DMS53 (cell line): ENCODE results near the gene STARD8.

Experiments
- DNase-seq: peaks from one replicate; lab custom pipeline; 2025; lab: John Stamatoyannopoulos, UW

Gene STARD8

GRCh38 chrX:68753218-68753617 is 105.8 kb downstream of the STARD8 start:
- DNase-seq: no peak

- no peak for DNase-seq
Measured at GRCh38 chrX:68754406-68754805, 106.9 kb downstream of the STARD8 start.

- no peak for DNase-seq
Measured at GRCh38 chrX:68755616-68756125, 108.2 kb downstream of the STARD8 start.

- DNase-seq: no peak
Measured at GRCh38 chrX:68757331-68757730, 109.9 kb downstream of the STARD8 start.

GRCh38 chrX:68757731-68758130 is 110.3 kb downstream of the STARD8 start:
- no peak for DNase-seq

- no peak for DNase-seq
Measured at GRCh38 chrX:68758671-68759070, 111.2 kb downstream of the STARD8 start.

- DNase-seq: no peak
Measured at GRCh38 chrX:68761086-68761485, 113.6 kb downstream of the STARD8 start.

- DNase-seq: no peak
Measured at GRCh38 chrX:68762766-68763165, 115.3 kb downstream of the STARD8 start.

- no peak for DNase-seq
Measured at GRCh38 chrX:68763481-68763880, 116.0 kb downstream of the STARD8 start.
